Mesenchymal stem cell (in vitro differentiated cells and primary cell): ENCODE results near the gene SPEM1.
A peak's percentile ranks its signal among the peaks of the same experiment; 100 is the strongest.

Experiments
- DNase-seq: peaks from one replicate; pipeline ENCODE4 v3.0.0-alpha.2; 2013
- H2AFZ ChIP-seq: one replicate; pipeline ENCODE4 v1.6.1; 2013; ENCODE audit warnings: low read depth, mild to moderate bottlenecking, control low read depth, inconsistent platforms, low read length, moderate library complexity
- H2AK5ac ChIP-seq: 2 replicates; pipeline ENCODE4 v1.6.1; 2013; ENCODE audit warnings: low read length, moderate library complexity, mild to moderate bottlenecking, inconsistent platforms; ENCODE audit not compliant: severe bottlenecking
- H2BK120ac ChIP-seq: one replicate; pipeline ENCODE4 v1.6.1; 2013; ENCODE audit warnings: low read depth, mild to moderate bottlenecking, inconsistent platforms, low read length, moderate library complexity
- H2BK12ac ChIP-seq, 2 experiments: one replicate each; pipeline ENCODE4 v1.6.1; 2013; ENCODE audit warnings: inconsistent platforms in 2 of 2, low read length in 2 of 2, mild to moderate bottlenecking in 2 of 2, moderate library complexity in 2 of 2, control low read depth in 1 of 2
- H2BK15ac ChIP-seq: one replicate; pipeline ENCODE4 v1.6.1; 2013; ENCODE audit warnings: mild to moderate bottlenecking, low read depth, inconsistent platforms; ENCODE audit not compliant: poor library complexity, severe bottlenecking
- H2BK5ac ChIP-seq: 2 replicates; pipeline ENCODE4 v1.6.1; 2013; ENCODE audit warnings: low read depth, mild to moderate bottlenecking, low read length, control low read depth, inconsistent platforms; ENCODE audit not compliant: poor library complexity, severe bottlenecking
- H3K14ac ChIP-seq, 2 experiments: one replicate each; pipeline ENCODE4 v1.6.1; 2013; ENCODE audit warnings: inconsistent platforms in 2 of 2, low read length in 2 of 2, control low read depth in 1 of 2, mild to moderate bottlenecking in 1 of 2, moderate library complexity in 1 of 2
- H3K18ac ChIP-seq, 2 experiments: one replicate each; pipeline ENCODE4 v1.6.1; 2013; ENCODE audit warnings: inconsistent platforms in 2 of 2, low read length in 2 of 2, control low read depth in 1 of 2, low read depth in 1 of 2, mild to moderate bottlenecking in 1 of 2
- H3K23ac ChIP-seq, 2 experiments: one replicate each; pipeline ENCODE4 v1.6.1; 2013; ENCODE audit warnings: inconsistent platforms in 2 of 2, low read length in 2 of 2, mild to moderate bottlenecking in 2 of 2, moderate library complexity in 2 of 2, control low read depth in 1 of 2
- H3K27ac ChIP-seq: 2 replicates; pipeline ENCODE4 v1.5.1; 2013; ENCODE audit warnings: mild to moderate bottlenecking, moderate library complexity, low read length, control low read depth, inconsistent platforms; ENCODE audit not compliant: poor library complexity, severe bottlenecking
- H3K27me3 ChIP-seq, 2 experiments: 2 replicates each; pipeline versions ENCODE4 v1.6.1 to v1.7.0; 2013; ENCODE audit warnings: low read length in 2 of 2, mild to moderate bottlenecking in 2 of 2, moderate library complexity in 2 of 2, control low read depth in 1 of 2, inconsistent platforms in 1 of 2; ENCODE audit not compliant: control insufficient read depth in 1 of 2, insufficient read depth in 1 of 2
- H3K36me3 ChIP-seq, 2 experiments: 2 replicates each; pipeline versions ENCODE4 v1.6.1 to v1.7.0; 2013; ENCODE audit warnings: low read length in 2 of 2, control low read depth in 1 of 2, inconsistent platforms in 1 of 2, low read depth in 1 of 2, mild to moderate bottlenecking in 1 of 2; ENCODE audit not compliant: insufficient read depth in 2 of 2, control insufficient read depth in 1 of 2
- H3K4ac ChIP-seq, 2 experiments: one replicate each; pipeline ENCODE4 v1.6.1; 2013; ENCODE audit warnings: inconsistent platforms in 2 of 2, low read length in 2 of 2, mild to moderate bottlenecking in 2 of 2, moderate library complexity in 2 of 2, control low read depth in 1 of 2, low read depth in 1 of 2
- H3K4me1 ChIP-seq: 2 replicates; pipeline ENCODE4 v1.6.1; 2013; ENCODE audit warnings: low read depth, low read length, control low read depth; ENCODE audit not compliant: control insufficient read depth, insufficient read depth
- H3K4me2 ChIP-seq: 2 replicates; pipeline ENCODE4 v1.6.1; 2013; ENCODE audit warnings: low read length, mild to moderate bottlenecking, inconsistent platforms; ENCODE audit not compliant: poor library complexity, severe bottlenecking
- H3K4me3 ChIP-seq, 2 experiments: 2 replicates each; pipeline versions ENCODE4 v1.5.1 to v1.7.0; 2013; ENCODE audit warnings: low read length in 2 of 2, mild to moderate bottlenecking in 2 of 2, control low read depth in 1 of 2, low read depth in 1 of 2; ENCODE audit not compliant: insufficient read depth in 1 of 2
- H3K79me1 ChIP-seq: replicated peaks from 2 replicates; pipeline ENCODE4 v1.6.1; 2013; ENCODE audit warnings: mild to moderate bottlenecking, control low read depth, low read length, inconsistent platforms; ENCODE audit not compliant: poor library complexity, severe bottlenecking
- H3K9ac ChIP-seq: 2 replicates; pipeline ENCODE4 v1.7.0; 2013; ENCODE audit warnings: mild to moderate bottlenecking, low read length, moderate library complexity
- H3K9me3 ChIP-seq: 2 replicates; pipeline ENCODE4 v1.7.0; 2013; ENCODE audit warnings: mild to moderate bottlenecking, low read length; ENCODE audit not compliant: control insufficient read depth
- H4K8ac ChIP-seq: one replicate; pipeline ENCODE4 v1.6.1; 2013; ENCODE audit warnings: inconsistent platforms, mild to moderate bottlenecking, low read length, moderate library complexity
- H4K91ac ChIP-seq: one replicate; pipeline ENCODE4 v1.6.1; 2013; ENCODE audit warnings: mild to moderate bottlenecking, low read length, inconsistent platforms
- WGBS: methylation state at CpG from one replicate; pipeline ENCODE4 v1.1.7; 2013; ENCODE audit warnings: mixed read lengths; 5-methylcytosine and 5-hydroxymethylcytosine counted together

SPEM1 gene

DNA sequence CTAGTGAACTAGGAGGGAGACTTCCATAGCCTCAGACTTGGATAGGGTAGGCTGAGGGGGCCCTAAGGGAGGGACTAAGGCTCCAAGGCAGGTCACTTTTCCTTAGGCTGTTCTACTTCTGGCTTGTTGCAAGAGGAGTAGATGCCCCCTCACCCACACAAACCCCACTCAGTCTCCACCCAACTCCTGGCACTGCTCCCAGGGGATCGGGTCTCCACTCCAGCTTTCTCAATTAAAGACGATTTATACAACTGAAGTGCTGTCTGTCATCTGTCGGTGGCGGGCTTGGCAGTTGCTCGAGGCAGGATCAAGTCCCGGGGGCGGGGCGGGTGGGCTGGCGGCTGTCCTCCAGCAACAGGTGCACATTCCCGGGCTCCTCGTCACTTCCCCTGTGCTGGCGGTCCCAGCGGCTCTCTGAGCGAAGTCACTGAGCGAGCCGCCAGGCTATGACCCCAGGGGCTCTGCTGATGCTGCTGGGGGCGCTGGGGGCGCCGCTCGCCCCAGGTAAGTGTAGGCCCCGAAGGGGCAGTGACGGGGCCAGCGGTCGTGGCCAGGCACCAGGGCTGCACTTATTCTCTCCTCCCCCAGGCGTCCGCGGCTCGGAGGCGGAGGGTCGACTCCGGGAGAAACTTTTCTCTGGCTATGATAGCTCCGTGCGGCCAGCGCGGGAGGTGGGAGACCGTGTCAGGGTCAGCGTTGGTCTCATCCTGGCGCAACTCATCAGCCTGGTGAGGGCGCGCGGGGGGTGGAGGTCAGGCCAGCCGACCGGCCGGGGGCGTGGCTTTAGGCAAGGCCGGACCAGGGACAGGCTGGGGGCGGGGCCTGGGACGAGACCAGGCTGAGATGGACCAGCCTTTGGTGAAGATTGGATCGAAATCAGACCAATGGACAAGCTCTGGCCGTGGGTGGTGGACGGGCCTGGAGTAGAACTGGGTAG is 24.8 kb downstream of the SPEM1 start, which contains the start of gene CHRNB1:
Gene CHRNB1, plus strand, starts transcription at position 380 of the 937 bp plus-strand sequence. Its CDS starts 67 bp downstream, at position 447.
- no peak within 1 kb of the TSS for H3K4ac ChIP-seq
- peak within 1 kb of the TSS; percentile 41 for H3K9ac ChIP-seq
- peaks cover 25% of the 10 kb centered on the region for H3K4me1 ChIP-seq
- H3K18ac ChIP-seq, result peak within 1 kb of the TSS; percentile 34 to 71
- WGBS, result 3% methylated on average over 51 of the region's 51 CpGs
- no peak within 1 kb of the TSS for H2AK5ac ChIP-seq
- peak within 1 kb of the TSS; percentile 40 for H4K8ac ChIP-seq
- H3K23ac ChIP-seq, result peak within 1 kb of the TSS in 1 of 2 experiments; percentile 91
- no peaks in the 10 kb centered on the region for H3K36me3 ChIP-seq
- no peak within 1 kb of the TSS for H2BK120ac ChIP-seq
- peak within 1 kb of the TSS; percentile 58 to 67 for H3K4me3 ChIP-seq
- H4K91ac ChIP-seq, result no peak within 1 kb of the TSS
- H2AFZ ChIP-seq, result peak within 1 kb of the TSS; percentile 78
- H3K9me3 ChIP-seq, result no peaks in the 10 kb centered on the region
- peak; percentile 57 for DNase-seq
- H2BK12ac ChIP-seq, result peak within 1 kb of the TSS in 1 of 2 experiments; percentile 11
- H2BK5ac ChIP-seq, result no peak within 1 kb of the TSS
- H3K14ac ChIP-seq, result no peak within 1 kb of the TSS
- no peak within 1 kb of the TSS for H3K27ac ChIP-seq
- peak within 1 kb of the TSS; percentile 84 for H3K4me2 ChIP-seq
- H3K79me1 ChIP-seq, result no peaks in the 10 kb centered on the region
- H2BK15ac ChIP-seq, result no peak within 1 kb of the TSS
- H3K27me3 ChIP-seq, result peaks cover 39 to 56% of the 10 kb centered on the region in 2 experiments

DNA sequence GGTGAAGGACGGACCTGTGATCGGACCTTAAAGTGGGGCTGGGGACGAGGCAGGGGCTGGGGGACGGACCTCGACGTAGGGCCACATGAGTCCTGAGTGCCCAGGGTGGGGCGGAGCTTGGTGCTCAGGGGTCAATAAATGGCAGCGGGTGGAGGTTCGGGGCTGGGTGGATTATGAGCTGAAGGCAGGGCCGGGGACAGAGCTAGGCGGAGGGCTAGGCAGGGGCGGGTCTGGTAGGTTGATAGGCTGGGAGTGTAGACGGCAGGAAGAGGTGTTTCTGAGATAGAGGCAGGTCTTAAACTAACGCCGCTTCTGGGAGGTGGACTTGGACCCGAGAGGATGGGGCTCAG is 25.5 kb downstream of the SPEM1 start:
- Histone ChIP-seq H2AK5ac (no peak overlapping the region), H3K4me2 (peak overlapping the region; percentile 84), H3K9me3 (no peaks in the 10 kb centered on the region), H3K4ac (no peak overlapping the region), H2AFZ (no peak overlapping the region), H3K4me1 (peaks cover 20% of the 10 kb centered on the region), H2BK5ac (no peak overlapping the region), H3K79me1 (no peaks in the 10 kb centered on the region), H4K91ac (no peak overlapping the region), H3K18ac (peak overlapping the region in 1 of 2 experiments; percentile 71), H3K27ac (no peak overlapping the region), H4K8ac (peak overlapping the region; percentile 33), H3K36me3 (no peaks in the 10 kb centered on the region), H2BK15ac (no peak overlapping the region), H3K23ac (no peak overlapping the region), H3K14ac (no peak overlapping the region), H3K27me3 (peaks cover 39 to 51% of the 10 kb centered on the region in 2 experiments), H3K9ac (no peak overlapping the region), H3K4me3 (peak overlapping the region; percentile 58 to 67), H2BK120ac (no peak overlapping the region), H2BK12ac (no peak overlapping the region)
- DNase-seq, result no peak
- WGBS, result 8% methylated on average over 11 of the region's 16 CpGs

DNA sequence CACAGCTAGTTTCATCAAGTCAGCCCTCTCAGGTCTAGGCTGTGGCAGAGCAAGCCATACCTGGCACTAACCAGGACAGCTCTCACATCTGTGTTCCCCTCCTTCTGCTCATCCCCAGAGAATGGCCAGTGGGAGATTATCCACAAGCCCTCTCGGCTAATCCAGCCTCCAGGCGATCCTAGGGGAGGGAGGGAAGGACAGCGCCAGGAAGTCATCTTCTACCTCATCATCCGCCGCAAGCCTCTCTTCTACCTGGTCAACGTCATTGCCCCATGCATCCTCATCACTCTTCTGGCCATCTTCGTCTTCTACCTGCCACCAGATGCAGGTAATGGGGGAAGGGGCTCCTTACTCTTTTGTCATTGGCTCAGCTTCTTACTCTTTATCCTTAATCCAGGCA is 28.3 kb downstream of the SPEM1 start:
- 76% methylated on average over 3 of the region's 7 CpGs for WGBS
- H2BK15ac ChIP-seq, result no peak overlapping the region
- no peaks in the 10 kb centered on the region for H3K36me3 ChIP-seq
- no peak overlapping the region for H2BK120ac ChIP-seq
- no peak overlapping the region for H3K18ac ChIP-seq
- no peak overlapping the region for H3K27ac ChIP-seq
- H2AFZ ChIP-seq, result no peak overlapping the region
- H3K79me1 ChIP-seq, result no peaks in the 10 kb centered on the region
- H2BK5ac ChIP-seq, result no peak overlapping the region
- no peak overlapping the region for H2BK12ac ChIP-seq
- H3K27me3 ChIP-seq, result peaks cover 29 to 37% of the 10 kb centered on the region in 2 experiments
- H3K9ac ChIP-seq, result no peak overlapping the region
- no peak overlapping the region for H3K4ac ChIP-seq
- H3K23ac ChIP-seq, result no peak overlapping the region
- no peak overlapping the region for H4K91ac ChIP-seq
- H3K14ac ChIP-seq, result no peak overlapping the region
- no peak overlapping the region for H3K4me2 ChIP-seq
- no peak overlapping the region for H3K4me3 ChIP-seq
- H3K9me3 ChIP-seq, result no peaks in the 10 kb centered on the region
- peaks cover 16% of the 10 kb centered on the region for H3K4me1 ChIP-seq
- no peak for DNase-seq
- no peak overlapping the region for H4K8ac ChIP-seq
- H2AK5ac ChIP-seq, result no peak overlapping the region

DNA sequence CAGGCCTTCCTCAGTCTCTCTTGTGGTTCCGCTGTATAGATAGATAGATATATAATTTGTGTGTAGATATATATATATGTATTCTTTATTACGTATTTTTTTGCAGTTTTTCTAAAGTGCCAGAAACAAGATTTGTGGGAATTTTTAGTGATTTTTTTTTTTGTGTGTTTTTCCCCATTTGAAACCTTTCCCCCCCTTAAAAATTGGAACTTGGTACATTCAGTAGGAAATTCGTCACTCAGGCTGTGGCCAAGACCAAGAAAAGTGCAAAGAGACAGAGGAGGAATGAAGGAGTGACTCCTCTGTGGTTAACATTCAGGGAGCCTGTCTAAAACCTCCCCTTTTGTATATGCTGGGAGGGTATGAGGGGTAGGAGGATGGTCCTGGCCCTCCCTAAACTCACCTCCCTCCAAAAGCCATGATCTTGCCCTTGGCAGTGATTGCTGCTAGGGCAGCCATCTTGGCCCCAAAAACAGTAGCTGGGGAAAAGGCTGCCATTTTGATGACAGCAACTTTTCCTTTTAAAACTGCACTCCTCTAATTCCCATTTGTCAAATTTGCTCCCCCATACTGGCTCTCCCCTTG is 39.9 kb downstream of the SPEM1 start:
- no peak overlapping the region for H4K91ac ChIP-seq
- H3K14ac ChIP-seq, result no peak overlapping the region
- 80% methylated on average over 2 of the region's 3 CpGs for WGBS
- H2BK120ac ChIP-seq, result no peak overlapping the region
- peaks cover 34 to 38% of the 10 kb centered on the region in 2 experiments for H3K36me3 ChIP-seq
- peaks cover 7% of the 10 kb centered on the region for H3K4me1 ChIP-seq
- no peaks in the 10 kb centered on the region for H3K9me3 ChIP-seq
- H2AK5ac ChIP-seq, result no peak overlapping the region
- no peak overlapping the region for H2BK5ac ChIP-seq
- H3K4me3 ChIP-seq, result no peak overlapping the region
- H3K4me2 ChIP-seq, result no peak overlapping the region
- no peak overlapping the region for H3K27ac ChIP-seq
- H3K4ac ChIP-seq, result no peak overlapping the region
- H3K79me1 ChIP-seq, result peaks cover 26% of the 10 kb centered on the region
- no peak for DNase-seq
- H2BK12ac ChIP-seq, result no peak overlapping the region
- H3K27me3 ChIP-seq, result no peaks in the 10 kb centered on the region
- no peak overlapping the region for H3K9ac ChIP-seq
- no peak overlapping the region for H3K18ac ChIP-seq
- no peak overlapping the region for H2AFZ ChIP-seq
- H4K8ac ChIP-seq, result no peak overlapping the region
- H3K23ac ChIP-seq, result no peak overlapping the region
- no peak overlapping the region for H2BK15ac ChIP-seq
